GM18951 (cell line): Measurements from ENCODE around the gene KDM2B.
A peak's percentile ranks its signal among the peaks of the same experiment; 100 is the strongest.

Source experiments
- POLR2A ChIP-seq: IDR thresholded peaks from 4 replicates; pipeline ENCODE4 v1.6.1; 2011; ENCODE audit warnings: mild to moderate bottlenecking; ENCODE audit not compliant: insufficient read length, insufficient read depth; ENCODE audit errors: extremely low read depth
- in situ Hi-C: fragments of 300-500 bp; cut with MboI; formaldehyde crosslinking; loops from one replicate; pipeline ENCODE4 v1.12.0; 2022; ENCODE audit warnings: low sequenced_read_pairs, mixed read lengths, inconsistent platforms; ENCODE audit not compliant: unreplicated experiment

Gene KDM2B

GRCh38 chr12:121580959-121581685 is at the start of gene KDM2B:
TSS of gene KDM2B (minus strand) at chr12:121581023. CDS start at chr12:121580911, 112 bp downstream.
- no peak for TF ChIP-seq POLR2A
- in situ Hi-C loops = no loop called here

- peak; percentile 33 for TF ChIP-seq POLR2A
- in situ Hi-C loops = no loop called here
Observed at GRCh38 chr12:121628536-121628935, 47.7 kb upstream of the KDM2B start.

GRCh38 chr12:121628037-121628436 is 47.2 kb upstream of the KDM2B start:
- TF ChIP-seq POLR2A = no peak
- in situ Hi-C loops = no loop called here

- in situ Hi-C loops = no loop called here
- peak; percentile 62 for TF ChIP-seq POLR2A
Observed at GRCh38 chr12:121626853-121627640, 46.2 kb upstream of the KDM2B start.

- in situ Hi-C loops = no loop called here
Observed at GRCh38 chr12:121626087-121626852, 45.4 kb upstream of the KDM2B start, which contains the start of gene ORAI1. TSS of gene ORAI1 (plus strand) at chr12:121626530.

GRCh38 chr12:121620333-121620891 is 39.6 kb upstream of the KDM2B start:
- in situ Hi-C loops = no loop called here
- TF ChIP-seq POLR2A = no peak

More at GRCh38 chr12:121626087-121626852, 45.4 kb upstream of the KDM2B start, which contains the start of gene ORAI1:
- TF ChIP-seq POLR2A = peak; percentile 99

- in situ Hi-C loops = no loop called here
- TF ChIP-seq POLR2A = no peak
Observed at GRCh38 chr12:121618659-121619233, 37.9 kb upstream of the KDM2B start.

- no peak for TF ChIP-seq POLR2A
- in situ Hi-C loops = no loop called here
Observed at GRCh38 chr12:121614872-121615467, 34.1 kb upstream of the KDM2B start.

- in situ Hi-C loops = no loop called here
- no peak for TF ChIP-seq POLR2A
Observed at GRCh38 chr12:121613462-121613861, 32.6 kb upstream of the KDM2B start.

- TF ChIP-seq POLR2A = no peak
- in situ Hi-C loops = no loop called here
Observed at GRCh38 chr12:121611306-121611705, 30.5 kb upstream of the KDM2B start.

- no peak for TF ChIP-seq POLR2A
- in situ Hi-C loops = no loop called here
Observed at GRCh38 chr12:121610239-121611149, 29.7 kb upstream of the KDM2B start.
